OCI-LY3 (cell line): ENCODE measurements around the gene ARHGEF25.
"Not testable (repeated sequence)": the region's sequence is repeated elsewhere in the genome, so short reads cannot be mapped to it uniquely, and the experiment has no call there.

Experiments
- H2AFZ ChIP-seq: fragments of 200-600, 300-600 bp; shearing (Covaris generic); 2 replicates; pipeline ENCODE4 v1.6.0; 2014; ENCODE audit warnings: antibody characterized with exemption, low read depth, low read length
- H3K27ac ChIP-seq: fragments of 200-600, 300-600 bp; sonication (generic); 2 replicates; pipeline ENCODE4 v1.5.1; 2014; ENCODE audit warnings: mild to moderate bottlenecking, low read length, moderate library complexity, mixed read lengths
- H3K27me3 ChIP-seq: fragments of 200-600, 300-600 bp; sonication (generic); 2 replicates; pipeline ENCODE4 v1.6.1; 2014; ENCODE audit warnings: low read depth, low read length, mixed read lengths
- H3K36me3 ChIP-seq: fragments of 200-600, 300-600 bp; sonication (generic); replicated peaks from 2 replicates; pipeline ENCODE3; 2014; ENCODE audit warnings: low read depth, low read length, mixed read lengths
- H3K4me1 ChIP-seq: fragments of 300-600, 200-600 bp; sonication (generic); 2 replicates; pipeline ENCODE4 v1.6.1; 2014; ENCODE audit warnings: low read length, mixed read lengths
- H3K4me2 ChIP-seq: fragments of 200-600, 300-600 bp; sonication (generic); 2 replicates; pipeline ENCODE4 v1.6.1; 2014; ENCODE audit warnings: low read length, mixed read lengths
- H3K4me3 ChIP-seq: fragments of 300-600, 200-600 bp; sonication (generic); 2 replicates; pipeline ENCODE4 v1.5.1; 2014; ENCODE audit warnings: antibody characterized with exemption, mild to moderate bottlenecking, low read length, moderate library complexity
- H3K79me2 ChIP-seq: fragments of 300-600, 200-600 bp; shearing (Covaris generic); 2 replicates; pipeline ENCODE4 v1.6.1; 2014; ENCODE audit warnings: mild to moderate bottlenecking, low read length, mixed read lengths
- H3K9ac ChIP-seq: fragments of 300-600, 200-600 bp; shearing (Covaris generic); 2 replicates; pipeline ENCODE4 v1.6.0; 2014; ENCODE audit warnings: mild to moderate bottlenecking, low read length, moderate library complexity
- H3K9me3 ChIP-seq: fragments of 200-600, 300-600 bp; shearing (Covaris generic); 2 replicates; pipeline ENCODE4 v1.6.1; 2014; ENCODE audit warnings: low read length, mixed read lengths; ENCODE audit not compliant: insufficient read depth
- H4K20me1 ChIP-seq: fragments of 200-600, 300-600 bp; sonication (generic); 2 replicates; pipeline ENCODE4 v1.6.1; 2016; ENCODE audit warnings: low read length, mixed read lengths; ENCODE audit not compliant: insufficient read depth
- EZH2phosphoT487 ChIP-seq: fragments of 200-600 bp; shearing (Covaris generic); IDR thresholded peaks from 2 replicates; pipeline ENCODE4 v1.6.1; 2018; ENCODE audit warnings: antibody characterized with exemption, mixed run types, low read depth
- TF ChIP-seq, protein P1 (sequence below): fragments of 200-600, 300-600 bp; sonication (generic); IDR thresholded peaks from 2 replicates; pipeline ENCODE4 v1.5.1; 2014; ENCODE audit warnings: antibody characterized with exemption, low read length, low read depth

The ARHGEF25 gene

DNA sequence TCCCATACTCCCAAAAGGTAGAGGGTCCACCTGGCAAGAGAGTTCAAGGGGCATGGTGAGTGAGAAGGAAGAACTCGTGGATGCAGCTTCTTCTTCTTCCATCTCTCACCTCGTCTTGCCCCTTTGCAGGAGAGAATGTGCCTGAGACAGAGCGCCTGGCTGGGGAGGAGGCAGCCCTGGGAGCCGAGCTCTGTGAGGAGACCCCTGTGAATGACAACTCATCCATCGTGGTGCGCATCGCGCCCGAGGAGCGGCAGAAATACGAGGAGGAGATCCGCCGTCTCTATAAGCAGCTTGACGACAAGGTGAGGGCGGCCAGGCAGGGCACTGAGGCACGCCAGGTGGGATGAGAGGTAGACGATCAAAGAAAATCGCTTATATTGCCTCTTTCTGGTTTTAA, 41.4 kb upstream of the ARHGEF25 start:
- Histone ChIP-seq H3K27ac (no peak overlapping the region), H3K27me3 (0 out of 2 replicates have a peak, but pooled peaks cover under 1% of the 10 kb centered on the region), H3K9me3 (no peaks in the 10 kb centered on the region), H4K20me1 (no peaks in the 10 kb centered on the region), H3K4me3 (no peak overlapping the region), H3K4me2 (no peak overlapping the region), H2AFZ (no peak overlapping the region), H3K79me2 (no peaks in the 10 kb centered on the region), H3K4me1 (no peaks in the 10 kb centered on the region), H3K36me3 (no peaks in the 10 kb centered on the region), H3K9ac (no peak overlapping the region)
- TF ChIP-seq, protein P1, sequence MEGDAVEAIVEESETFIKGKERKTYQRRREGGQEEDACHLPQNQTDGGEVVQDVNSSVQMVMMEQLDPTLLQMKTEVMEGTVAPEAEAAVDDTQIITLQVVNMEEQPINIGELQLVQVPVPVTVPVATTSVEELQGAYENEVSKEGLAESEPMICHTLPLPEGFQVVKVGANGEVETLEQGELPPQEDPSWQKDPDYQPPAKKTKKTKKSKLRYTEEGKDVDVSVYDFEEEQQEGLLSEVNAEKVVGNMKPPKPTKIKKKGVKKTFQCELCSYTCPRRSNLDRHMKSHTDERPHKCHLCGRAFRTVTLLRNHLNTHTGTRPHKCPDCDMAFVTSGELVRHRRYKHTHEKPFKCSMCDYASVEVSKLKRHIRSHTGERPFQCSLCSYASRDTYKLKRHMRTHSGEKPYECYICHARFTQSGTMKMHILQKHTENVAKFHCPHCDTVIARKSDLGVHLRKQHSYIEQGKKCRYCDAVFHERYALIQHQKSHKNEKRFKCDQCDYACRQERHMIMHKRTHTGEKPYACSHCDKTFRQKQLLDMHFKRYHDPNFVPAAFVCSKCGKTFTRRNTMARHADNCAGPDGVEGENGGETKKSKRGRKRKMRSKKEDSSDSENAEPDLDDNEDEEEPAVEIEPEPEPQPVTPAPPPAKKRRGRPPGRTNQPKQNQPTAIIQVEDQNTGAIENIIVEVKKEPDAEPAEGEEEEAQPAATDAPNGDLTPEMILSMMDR = no peak
- TF ChIP-seq EZH2phosphoT487 = no peak

DNA sequence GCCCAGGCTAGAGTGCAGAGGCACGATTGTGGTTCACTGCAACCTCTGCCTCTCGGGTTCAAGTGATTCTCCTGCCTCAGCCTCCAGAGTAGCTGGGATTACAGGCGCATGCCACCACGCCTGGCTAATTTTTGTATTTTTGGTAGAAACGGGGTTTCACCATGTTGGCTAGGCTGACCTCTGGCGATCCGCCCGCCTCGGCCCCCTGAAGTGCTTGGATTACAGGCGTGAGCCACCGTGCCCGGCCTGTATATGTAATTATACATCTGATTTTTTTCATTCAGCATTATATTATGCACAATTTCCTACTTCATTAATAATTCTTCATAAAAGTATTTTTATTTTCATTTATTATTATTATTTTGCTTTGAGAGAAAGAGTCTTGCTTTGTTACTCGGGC, 40.8 kb upstream of the ARHGEF25 start:
- H3K27me3 ChIP-seq, H4K20me1 ChIP-seq, H3K9ac ChIP-seq, H3K9me3 ChIP-seq, H3K4me2 ChIP-seq, H3K27ac ChIP-seq, H3K36me3 ChIP-seq, H2AFZ ChIP-seq, H3K4me1 ChIP-seq, H3K79me2 ChIP-seq, H3K4me3 ChIP-seq: not testable (repeated sequence)

DNA sequence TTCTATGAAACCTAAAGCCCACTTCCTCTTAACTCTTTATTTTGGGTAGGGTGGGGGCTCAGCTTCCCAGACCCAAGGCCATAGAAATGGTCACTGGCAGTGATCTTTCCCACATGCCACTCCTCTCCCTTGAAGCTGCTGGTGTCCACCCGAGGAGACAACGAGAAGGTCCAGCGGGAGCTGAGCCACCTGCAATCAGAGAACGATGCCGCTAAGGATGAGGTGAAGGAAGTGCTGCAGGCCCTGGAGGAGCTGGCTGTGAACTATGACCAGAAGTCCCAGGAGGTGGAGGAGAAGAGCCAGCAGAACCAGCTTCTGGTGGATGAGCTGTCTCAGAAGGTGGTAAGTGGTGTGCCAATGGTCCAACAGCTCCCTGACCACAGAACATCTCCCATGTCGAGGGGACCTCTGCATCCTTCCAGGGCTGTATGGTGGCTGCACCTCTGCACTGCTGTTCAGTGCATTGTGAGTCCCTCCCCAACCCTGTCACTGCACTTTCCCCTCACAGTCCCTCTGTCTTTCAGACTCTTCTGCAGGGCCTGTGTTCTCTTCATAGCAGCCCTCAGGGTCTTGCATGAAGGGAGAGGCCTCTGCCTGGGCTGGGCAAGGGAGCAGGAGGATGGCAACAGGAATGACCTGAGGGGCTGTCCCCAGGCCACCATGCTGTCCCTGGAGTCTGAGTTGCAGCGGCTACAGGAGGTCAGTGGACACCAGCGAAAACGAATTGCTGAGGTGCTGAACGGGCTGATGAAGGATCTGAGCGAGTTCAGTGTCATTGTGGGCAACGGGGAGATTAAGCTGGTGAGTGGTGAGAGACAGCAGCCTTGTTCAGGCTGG, 39.1 kb upstream of the ARHGEF25 start:
- no peaks in the 10 kb centered on the region for H4K20me1 ChIP-seq
- H3K4me2 ChIP-seq = no peak overlapping the region
- H3K36me3 ChIP-seq = no peaks in the 10 kb centered on the region
- peaks cover 3% of the 10 kb centered on the region; the same call in 1 of the 2 replicates for H3K27me3 ChIP-seq
- no peak overlapping the region for H3K27ac ChIP-seq
- no peak for TF ChIP-seq EZH2phosphoT487
- TF ChIP-seq, protein P1 = no peak
- H3K4me3 ChIP-seq = no peak overlapping the region
- no peak overlapping the region for H3K9ac ChIP-seq
- no peaks in the 10 kb centered on the region for H3K79me2 ChIP-seq
- no peaks in the 10 kb centered on the region for H3K4me1 ChIP-seq
- no peak overlapping the region for H2AFZ ChIP-seq
- H3K9me3 ChIP-seq = no peaks in the 10 kb centered on the region

DNA sequence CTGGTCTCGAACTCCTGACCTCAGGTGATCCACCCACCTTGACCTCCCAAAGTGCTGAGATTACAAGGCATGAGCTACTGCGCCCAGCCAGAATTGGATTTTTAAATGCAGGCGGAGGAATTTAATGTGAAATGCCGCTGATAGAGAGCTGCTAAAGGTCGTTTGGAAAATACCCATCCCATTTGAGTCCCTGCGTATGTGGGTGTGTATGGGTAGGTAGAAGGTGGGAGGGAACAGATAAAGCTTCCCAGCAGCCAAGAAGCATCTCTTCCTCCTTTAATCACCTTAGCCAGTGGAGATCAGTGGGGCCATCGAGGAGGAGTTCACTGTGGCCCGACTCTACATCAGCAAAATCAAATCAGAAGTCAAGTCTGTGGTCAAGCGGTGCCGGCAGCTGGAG, 36.4 kb upstream of the ARHGEF25 start:
- Histone ChIP-seq H3K27me3 (peaks cover 3% of the 10 kb centered on the region; the same call in 1 of the 2 replicates), H2AFZ (no peak overlapping the region), H3K36me3 (no peaks in the 10 kb centered on the region), H3K4me3 (no peak overlapping the region), H4K20me1 (no peaks in the 10 kb centered on the region), H3K79me2 (no peaks in the 10 kb centered on the region), H3K9me3 (no peaks in the 10 kb centered on the region), H3K27ac (no peak overlapping the region), H3K4me1 (no peaks in the 10 kb centered on the region), H3K4me2 (no peak overlapping the region), H3K9ac (no peak overlapping the region)
- no peak for TF ChIP-seq EZH2phosphoT487
- TF ChIP-seq, protein P1 = no peak
